ENCODE data around the gene MT1X. TPM values are rescaled to one million over a fixed set of nuclear protein-coding genes. Genes with fewer than 3 reads are reported as not detected.

MT1X gene
- total and polyA plus RNA-seq, 4 donors, result 213 to 3,979 (median 1,403) TPM

DNA sequence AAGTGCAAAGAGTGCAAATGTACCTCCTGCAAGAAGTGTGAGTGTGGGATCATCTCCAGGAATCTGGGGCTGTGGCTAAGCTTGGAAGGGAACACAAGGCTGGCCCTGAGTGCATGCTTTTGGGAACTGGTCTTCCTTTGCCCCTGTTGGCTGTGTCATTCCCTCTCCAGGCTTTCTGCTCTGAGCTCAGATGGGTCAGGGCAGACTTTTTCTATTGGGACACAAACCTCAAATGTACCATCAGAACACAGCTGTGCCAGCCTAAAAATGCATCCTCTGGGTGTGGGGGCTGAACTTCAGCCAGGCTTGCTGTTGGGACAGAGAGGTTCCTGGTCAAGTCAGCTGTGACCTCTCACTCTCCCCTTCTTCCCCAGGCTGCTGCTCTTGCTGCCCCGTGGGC is 29.7 kb upstream of the MT1X start:
- no peak for DNase-seq (ENCODE audit: low spot score)
- Histone ChIP-seq H3K9ac (ENCODE audit: low read depth in 1 of 2, low read length in 2 of 2) (no peak overlapping the region), H3K9me3 (ENCODE audit: control insufficient read depth in 4 of 4, low read length in 3 of 4) (no peaks in the 10 kb centered on the region), H3K4me3 (ENCODE audit: low read depth in 1 of 3, low read length in 3 of 3) (no peak overlapping the region), H3K27me3 (ENCODE audit: control insufficient read depth in 4 of 4, insufficient read depth in 4 of 4, low read length in 3 of 4) (no peaks in the 10 kb centered on the region), H3K27ac (ENCODE audit: low read depth in 1 of 2, low read length in 2 of 2) (no peak overlapping the region), H3K36me3 (ENCODE audit: control insufficient read depth in 4 of 4, insufficient read depth in 3 of 4, low read depth in 1 of 4, low read length in 3 of 4) (no peaks in the 10 kb centered on the region), H3K4me1 (ENCODE audit: control insufficient read depth in 4 of 4, insufficient read depth in 4 of 4, low read length in 3 of 4) (peaks cover 5 to 13% (median 9%) of the 10 kb centered on the region in 4 donors)
- 75% methylated on average over 1 of the region's 1 CpG for WGBS
- TF ChIP-seq NR2F2 (IDR thresholded peaks at IDR 0.05) (no peak), SP1 (IDR thresholded peaks at IDR 0.05) (no peak), ZBTB33 (IDR thresholded peaks at IDR 0.05) (no peak), FOXA2 (IDR thresholded peaks at IDR 0.05) (no peak), ATF3 (IDR thresholded peaks at IDR 0.05) (no peak), GABPA (IDR thresholded peaks at IDR 0.05 in 1 of 2, conservative IDR thresholded peaks at IDR 0.05 in 1 of 2) (no peak), FOXA1 (IDR thresholded peaks at IDR 0.05) (no peak), HNF4A (conservative IDR thresholded peaks at IDR 0.05) (no peak), RXRA (IDR thresholded peaks at IDR 0.05) (no peak), HNF4G (IDR thresholded peaks at IDR 0.05) (no peak), YY1 (IDR thresholded peaks at IDR 0.05) (no peak), EGR1 (IDR thresholded peaks at IDR 0.05; ENCODE audit: low read depth in 2 of 2) (no peak), JUND (IDR thresholded peaks at IDR 0.05) (no peak), TAF1 (conservative IDR thresholded peaks at IDR 0.05) (no peak), RAD21 (IDR thresholded peaks at IDR 0.05) (no peak)
- TF ChIP-seq, protein P1, sequence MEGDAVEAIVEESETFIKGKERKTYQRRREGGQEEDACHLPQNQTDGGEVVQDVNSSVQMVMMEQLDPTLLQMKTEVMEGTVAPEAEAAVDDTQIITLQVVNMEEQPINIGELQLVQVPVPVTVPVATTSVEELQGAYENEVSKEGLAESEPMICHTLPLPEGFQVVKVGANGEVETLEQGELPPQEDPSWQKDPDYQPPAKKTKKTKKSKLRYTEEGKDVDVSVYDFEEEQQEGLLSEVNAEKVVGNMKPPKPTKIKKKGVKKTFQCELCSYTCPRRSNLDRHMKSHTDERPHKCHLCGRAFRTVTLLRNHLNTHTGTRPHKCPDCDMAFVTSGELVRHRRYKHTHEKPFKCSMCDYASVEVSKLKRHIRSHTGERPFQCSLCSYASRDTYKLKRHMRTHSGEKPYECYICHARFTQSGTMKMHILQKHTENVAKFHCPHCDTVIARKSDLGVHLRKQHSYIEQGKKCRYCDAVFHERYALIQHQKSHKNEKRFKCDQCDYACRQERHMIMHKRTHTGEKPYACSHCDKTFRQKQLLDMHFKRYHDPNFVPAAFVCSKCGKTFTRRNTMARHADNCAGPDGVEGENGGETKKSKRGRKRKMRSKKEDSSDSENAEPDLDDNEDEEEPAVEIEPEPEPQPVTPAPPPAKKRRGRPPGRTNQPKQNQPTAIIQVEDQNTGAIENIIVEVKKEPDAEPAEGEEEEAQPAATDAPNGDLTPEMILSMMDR (IDR thresholded peaks at IDR 0.05; ENCODE audit: low read depth, low read length, missing input control), result no peak
- TF ChIP-seq, protein P2, sequence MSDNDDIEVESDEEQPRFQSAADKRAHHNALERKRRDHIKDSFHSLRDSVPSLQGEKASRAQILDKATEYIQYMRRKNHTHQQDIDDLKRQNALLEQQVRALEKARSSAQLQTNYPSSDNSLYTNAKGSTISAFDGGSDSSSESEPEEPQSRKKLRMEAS (IDR thresholded peaks at IDR 0.05), result no peak
- TF ChIP-seq, protein P3, sequence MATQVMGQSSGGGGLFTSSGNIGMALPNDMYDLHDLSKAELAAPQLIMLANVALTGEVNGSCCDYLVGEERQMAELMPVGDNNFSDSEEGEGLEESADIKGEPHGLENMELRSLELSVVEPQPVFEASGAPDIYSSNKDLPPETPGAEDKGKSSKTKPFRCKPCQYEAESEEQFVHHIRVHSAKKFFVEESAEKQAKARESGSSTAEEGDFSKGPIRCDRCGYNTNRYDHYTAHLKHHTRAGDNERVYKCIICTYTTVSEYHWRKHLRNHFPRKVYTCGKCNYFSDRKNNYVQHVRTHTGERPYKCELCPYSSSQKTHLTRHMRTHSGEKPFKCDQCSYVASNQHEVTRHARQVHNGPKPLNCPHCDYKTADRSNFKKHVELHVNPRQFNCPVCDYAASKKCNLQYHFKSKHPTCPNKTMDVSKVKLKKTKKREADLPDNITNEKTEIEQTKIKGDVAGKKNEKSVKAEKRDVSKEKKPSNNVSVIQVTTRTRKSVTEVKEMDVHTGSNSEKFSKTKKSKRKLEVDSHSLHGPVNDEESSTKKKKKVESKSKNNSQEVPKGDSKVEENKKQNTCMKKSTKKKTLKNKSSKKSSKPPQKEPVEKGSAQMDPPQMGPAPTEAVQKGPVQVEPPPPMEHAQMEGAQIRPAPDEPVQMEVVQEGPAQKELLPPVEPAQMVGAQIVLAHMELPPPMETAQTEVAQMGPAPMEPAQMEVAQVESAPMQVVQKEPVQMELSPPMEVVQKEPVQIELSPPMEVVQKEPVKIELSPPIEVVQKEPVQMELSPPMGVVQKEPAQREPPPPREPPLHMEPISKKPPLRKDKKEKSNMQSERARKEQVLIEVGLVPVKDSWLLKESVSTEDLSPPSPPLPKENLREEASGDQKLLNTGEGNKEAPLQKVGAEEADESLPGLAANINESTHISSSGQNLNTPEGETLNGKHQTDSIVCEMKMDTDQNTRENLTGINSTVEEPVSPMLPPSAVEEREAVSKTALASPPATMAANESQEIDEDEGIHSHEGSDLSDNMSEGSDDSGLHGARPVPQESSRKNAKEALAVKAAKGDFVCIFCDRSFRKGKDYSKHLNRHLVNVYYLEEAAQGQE (IDR thresholded peaks at IDR 0.05), result no peak
